Right hindlimb (tissue), 1 donor: ENCODE measurements around the gene ECI1.
"Not testable (repeated sequence)": the region's sequence is repeated elsewhere in the genome, so short reads cannot be mapped to it uniquely, and the experiment has no call there.

Source experiments
- DNase-seq: peaks from one replicate; pipeline ENCODE4 v3.0.0-alpha.2; 2018

Gene ECI1

GRCh38 chr16:2278956-2279800 lies 27.8 kb upstream of the ECI1 start:
- no peak for DNase-seq

DNA sequence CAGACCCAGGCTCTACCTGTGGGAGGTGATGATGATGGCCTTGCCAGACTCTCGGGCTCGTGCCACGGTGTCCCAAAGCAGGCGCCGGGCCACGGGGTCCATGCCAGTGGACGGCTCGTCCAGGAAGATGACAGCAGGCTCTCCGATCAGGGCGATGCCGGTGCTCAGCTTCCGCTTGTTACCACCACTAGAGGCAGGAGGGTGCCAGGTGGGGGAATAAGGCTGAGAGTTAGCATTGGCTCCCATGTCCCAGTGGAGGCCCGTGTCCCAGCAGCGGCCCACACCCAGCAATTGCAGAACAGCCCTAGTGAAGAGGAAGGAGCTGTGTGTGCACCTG lies 26.9 kb upstream of the ECI1 start:
- DNase-seq: no peak

DNA sequence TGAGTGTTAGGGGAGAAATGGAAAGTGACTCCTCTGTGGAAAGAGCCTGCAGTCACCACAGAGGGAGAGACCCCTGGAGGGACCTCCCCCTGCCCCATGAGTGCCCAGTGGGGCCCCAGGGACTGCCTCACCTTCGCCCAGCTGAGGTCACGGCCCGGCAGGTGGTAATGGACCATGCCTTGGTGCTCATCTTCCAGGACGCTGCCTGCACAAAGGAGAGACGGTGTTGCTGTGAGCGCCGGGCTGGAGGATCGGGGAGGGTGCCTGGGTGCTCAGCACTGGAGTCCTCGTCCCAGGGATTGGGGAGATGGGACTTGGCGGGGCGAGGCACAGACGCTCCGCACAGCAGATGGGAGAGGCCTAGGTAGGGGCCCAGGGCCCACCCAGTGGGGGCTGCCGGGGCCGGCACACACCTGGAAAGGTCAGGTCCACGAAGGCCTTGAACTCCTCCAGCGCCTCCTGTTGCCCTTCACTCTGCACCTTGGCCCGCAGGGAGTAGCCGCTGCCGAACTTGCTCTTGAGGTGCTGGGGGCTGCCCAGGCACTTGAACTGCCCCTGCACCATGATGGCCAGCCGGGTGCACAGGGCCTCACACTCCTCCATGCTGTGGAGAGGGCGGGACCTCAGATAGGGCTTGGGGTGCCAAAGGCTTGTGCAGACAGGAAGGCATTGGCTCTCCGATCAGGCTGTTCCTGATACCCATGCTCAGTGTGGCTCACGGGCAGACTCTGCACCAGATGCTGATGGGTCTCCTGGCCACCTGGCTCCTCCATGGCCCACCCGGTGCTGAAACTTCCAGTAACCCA lies 26.3 kb upstream of the ECI1 start:
- no peak for DNase-seq

DNA sequence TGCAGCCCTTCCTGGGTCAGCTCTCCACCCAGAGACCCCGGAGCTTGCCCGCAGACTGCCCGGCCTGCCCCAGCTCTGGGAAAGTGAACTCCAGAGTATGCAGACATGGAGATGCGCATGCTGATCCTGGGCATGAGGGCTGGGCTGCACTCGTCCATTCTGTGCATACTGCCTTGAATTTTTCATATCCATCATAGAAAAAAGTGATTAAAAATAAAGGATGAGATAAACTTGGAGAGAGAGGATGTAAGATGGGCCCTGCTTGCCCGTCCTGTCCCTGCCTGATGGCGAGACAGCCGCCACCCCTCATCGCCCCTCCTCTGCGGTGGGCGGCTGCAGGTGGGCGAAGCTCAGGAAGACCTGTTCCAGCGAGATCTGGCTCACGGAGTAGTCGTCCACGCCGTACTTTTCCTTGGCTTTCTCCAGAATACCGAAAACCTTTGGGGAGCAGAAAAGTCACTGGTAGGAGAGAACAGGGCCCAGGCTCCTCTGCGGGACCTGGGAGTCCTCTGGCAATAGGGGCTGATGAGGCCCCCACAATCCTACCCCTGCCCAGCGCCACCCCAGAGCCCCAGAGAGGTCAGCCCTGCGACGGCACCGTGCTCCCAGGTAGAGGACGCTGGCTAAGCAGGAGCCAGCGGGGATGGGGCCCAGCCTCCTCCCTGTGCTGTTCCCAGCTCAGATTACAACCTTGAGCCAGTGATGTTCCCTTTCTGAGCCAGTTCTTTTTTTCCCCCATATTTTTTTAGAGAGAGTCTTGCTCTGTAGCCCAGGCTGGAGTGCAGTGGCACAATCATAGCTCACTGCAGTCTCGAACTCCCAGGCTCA lies 25.2 kb upstream of the ECI1 start:
- no peak for DNase-seq

GRCh38 chr16:2275476-2276367 lies 24.3 kb upstream of the ECI1 start:
- no peak for DNase-seq

GRCh38 chr16:2273931-2274330 lies 22.5 kb upstream of the ECI1 start:
- no peak for DNase-seq

DNA sequence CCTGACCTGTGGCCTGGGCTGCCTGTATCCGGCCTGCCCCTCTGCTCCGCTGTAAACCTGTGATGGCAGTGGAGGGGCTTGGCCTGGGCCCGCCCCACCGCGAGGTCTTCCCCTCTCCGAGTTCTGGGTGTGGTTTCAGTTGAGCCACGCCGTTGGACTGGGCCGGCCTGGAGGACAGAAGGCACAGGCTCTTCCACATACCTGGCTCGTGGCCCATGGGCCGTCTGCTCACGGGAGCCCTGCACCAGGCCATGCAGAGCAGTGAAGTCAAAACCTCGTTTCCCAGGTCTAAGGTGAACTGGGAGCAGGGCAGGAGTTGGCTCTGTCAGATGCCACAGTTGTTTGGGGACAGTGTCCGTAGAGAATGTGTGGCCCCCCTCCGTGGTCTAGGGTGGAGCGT lies 22.1 kb upstream of the ECI1 start:
- DNase-seq: no peak

GRCh38 chr16:2271848-2272461 lies 20.6 kb upstream of the ECI1 start:
- no peak for DNase-seq

DNA sequence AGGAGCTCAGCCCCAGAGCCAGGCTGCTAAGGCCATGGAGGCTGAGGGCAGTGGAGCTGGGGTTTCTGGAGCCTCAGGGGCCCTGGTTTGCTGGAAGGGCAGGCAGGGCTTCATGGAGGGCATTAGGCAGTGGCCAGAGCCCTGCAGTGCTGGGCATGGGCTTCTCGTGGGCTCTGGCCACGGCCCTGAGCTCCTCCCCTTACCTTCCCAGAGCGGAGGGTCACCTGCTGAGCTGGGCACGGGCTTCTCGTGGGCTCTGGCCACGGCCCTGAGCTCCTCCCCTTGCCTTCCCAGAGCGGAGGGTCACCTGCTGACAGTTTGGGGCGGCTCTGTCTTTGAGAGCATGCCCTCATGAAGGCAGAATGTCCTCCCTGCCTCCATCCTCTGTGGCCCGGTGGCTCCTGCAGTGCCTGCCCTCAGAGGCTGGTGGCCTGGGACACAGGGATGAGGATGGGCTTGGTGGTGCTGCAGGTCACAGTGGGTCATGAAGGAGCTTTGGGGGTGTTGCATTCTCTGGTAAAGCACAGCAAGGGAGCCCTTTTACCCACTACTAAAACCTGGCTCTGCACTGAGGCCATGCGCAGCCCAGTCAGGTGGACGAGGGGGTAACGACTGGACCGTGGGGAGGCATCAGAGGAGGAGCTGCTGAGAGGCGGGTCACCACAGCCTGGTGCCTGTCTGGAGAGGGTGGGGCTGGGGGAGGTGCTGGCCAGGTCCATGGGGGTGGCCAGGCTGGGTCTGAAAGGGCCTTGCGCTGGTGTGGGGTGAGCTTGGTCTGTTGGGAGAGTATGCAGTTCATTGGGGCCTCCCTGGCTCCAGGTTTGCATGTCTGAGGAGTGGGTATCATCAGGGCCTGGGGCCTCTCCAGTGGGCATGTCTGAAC lies 19.4 kb upstream of the ECI1 start:
- DNase-seq: no peak

DNA sequence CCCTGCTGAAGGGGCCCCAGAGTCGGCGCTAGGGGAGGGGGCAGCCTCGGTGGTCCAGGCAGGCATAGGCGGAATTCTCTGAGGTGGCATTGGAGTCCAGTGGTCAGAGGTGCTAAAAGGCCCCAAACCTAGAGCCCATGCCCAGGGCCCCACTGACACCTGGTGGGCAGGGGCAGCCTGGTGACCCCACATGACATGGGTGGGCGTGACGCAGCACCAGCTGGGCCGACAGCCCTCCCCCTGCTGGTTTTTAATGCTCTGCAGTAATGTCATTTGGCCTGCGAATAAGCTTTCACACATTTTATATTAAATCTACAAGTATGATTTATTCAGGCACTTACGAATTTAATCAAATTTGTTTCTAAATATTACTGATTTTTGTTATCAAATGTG lies 18.7 kb upstream of the ECI1 start:
- DNase-seq: no peak

DNA sequence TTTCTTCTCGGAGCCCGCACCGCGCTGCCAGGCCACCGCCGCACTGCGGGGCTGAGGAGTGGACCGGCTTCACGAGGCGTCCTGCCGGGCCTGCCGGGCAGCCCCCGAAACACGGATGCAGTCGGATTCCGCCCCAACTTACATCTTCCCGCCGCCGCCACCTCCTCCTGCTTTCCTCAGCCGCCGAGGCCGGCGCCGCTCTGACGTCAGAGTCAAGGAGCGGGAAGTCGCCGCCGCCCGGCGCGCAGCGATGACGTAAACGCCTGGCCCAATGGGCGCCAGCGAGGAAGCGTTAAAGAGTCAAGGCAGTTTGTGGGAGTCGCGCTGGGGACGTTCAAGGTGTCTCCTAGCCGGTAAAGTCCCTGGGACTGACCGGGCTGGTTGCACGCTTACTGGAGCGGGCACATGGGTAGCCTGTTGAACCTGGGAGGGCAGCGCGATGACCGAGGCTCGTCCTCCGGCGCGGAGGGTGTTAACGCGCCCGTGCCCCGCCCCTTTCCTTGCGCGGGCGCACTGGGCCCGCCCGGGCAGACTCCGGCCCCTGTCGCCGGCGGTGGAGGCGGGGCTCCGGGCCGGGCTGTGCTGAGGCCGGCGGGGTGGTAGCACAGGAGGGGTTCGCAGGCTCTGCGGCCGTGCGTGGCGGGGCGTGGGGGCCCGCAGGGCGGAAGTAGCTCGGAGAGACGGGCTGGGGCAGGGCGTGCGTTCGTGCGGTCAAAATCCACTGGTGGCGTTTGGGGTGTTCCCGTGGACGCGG lies 16.7 kb upstream of the ECI1 start, which contains the start of gene RNPS1:
TSS of gene RNPS1 (minus strand) at position 214 of the 754 bp plus-strand sequence. CDS start 3,483 bp downstream, outside the sequence.
- DNase-seq: peak; percentile 97

DNA sequence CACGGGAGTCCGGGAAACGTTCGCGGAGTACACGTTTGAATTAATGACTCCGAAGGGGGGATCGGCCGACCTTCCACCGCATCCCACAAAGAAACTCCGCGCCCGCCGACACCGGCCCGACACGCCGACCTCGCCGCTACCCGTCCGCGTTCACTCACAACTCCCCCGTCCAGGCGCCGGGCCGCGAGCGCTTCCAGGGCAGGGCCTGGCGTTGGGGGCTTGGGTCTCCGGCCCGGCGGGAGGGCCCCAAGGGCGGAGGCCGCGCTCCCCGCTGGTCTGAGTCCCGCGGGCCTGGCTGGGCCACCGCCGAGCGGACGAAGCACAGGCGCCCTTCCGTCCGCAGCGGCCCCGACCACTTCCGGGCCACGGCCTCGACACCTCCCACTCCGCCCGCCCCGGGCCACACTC lies 16.1 kb upstream of the ECI1 start:
- not testable (repeated sequence) for DNase-seq

- DNase-seq: not testable (repeated sequence)
Measured at GRCh38 chr16:2266887-2267286, 15.5 kb upstream of the ECI1 start.

GRCh38 chr16:2263026-2263425 lies 11.6 kb upstream of the ECI1 start:
- not testable (repeated sequence) for DNase-seq

DNA sequence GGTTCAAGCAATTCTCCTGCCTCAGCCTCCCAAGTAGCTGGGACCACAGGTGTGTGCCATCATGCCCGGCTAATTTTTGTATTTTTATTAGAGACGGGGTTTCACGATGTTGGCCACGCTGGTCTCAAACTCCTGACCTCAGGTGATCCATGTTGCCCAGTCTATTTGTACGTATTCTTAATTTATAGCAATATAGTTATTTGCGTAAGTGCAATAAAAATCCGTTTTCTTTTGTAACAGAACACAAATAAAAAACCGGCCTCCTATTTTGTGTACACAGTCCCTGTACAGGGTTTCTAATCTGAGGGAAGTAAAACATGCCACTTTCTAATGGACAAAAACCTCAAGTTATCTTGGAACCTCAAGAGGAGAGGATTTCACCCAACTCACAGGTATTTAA lies 8.9 kb upstream of the ECI1 start:
- no peak for DNase-seq

DNA sequence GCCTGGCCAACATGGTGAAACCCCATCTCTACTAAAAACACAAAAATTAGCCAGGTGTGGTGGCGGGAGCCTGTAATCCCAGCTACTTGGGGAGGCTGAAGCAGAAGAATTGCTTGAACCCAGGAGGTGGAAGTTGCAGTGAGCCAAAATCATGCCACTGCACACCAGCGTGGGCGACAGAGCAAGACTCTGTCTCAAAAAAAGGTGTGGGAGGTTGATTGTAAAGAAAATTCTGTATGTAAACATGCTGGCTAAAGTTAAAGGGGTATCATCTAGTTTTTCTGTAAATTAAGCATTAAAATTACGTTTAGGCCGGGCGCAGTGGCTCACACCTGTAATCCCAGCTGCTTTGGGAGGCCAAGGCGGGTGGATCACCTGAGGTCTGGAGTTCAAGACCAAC lies 7.1 kb upstream of the ECI1 start:
- not testable (repeated sequence) for DNase-seq

- DNase-seq: no peak
Measured at GRCh38 chr16:2257726-2258125, 6.3 kb upstream of the ECI1 start.

GRCh38 chr16:2256531-2257140 lies 5.2 kb upstream of the ECI1 start:
- DNase-seq: no peak

DNA sequence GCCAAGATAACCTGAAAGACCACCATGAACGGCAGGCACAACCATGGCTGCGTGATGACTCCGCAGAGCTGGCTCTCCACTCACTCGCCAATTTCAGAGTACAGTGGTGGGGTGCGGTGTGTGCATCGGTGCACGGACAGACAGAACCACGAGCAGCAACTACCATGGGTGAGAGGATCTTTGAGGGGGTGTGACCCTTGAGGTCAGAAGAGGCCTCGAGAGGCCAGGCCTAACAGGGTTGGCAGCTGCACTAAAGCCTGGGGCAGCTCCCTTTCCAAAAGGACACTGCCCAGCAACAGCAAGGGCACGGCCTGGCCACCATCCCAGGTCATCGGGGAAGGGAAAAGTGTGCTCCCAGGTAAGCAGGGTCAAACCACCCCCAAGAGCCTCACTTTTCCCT lies 1.9 kb upstream of the ECI1 start:
- no peak for DNase-seq

DNA sequence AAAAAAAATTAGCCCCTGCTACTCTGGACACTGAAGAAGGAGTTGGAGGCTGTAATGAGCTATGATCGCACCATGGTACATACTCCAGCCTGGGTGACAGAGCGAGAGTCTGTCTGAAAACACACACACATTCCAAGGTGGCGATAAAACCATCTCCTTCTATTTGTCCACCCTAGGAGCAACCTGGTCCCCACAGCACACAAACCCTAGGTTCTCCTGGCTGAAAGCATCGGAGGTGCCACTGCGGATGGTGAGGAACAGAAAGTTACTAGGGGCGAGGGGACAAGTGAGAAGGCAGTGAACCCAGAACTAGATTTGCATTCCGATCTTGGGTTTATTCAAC lies 1.4 kb upstream of the ECI1 start:
- no peak for DNase-seq
